Liver (tissue), 9 donors: Measurements from ENCODE around the gene ABHD15. TPM values are rescaled to one million over a fixed set of nuclear protein-coding genes. Genes with fewer than 3 reads are reported as not detected.

Experiments
- DNase-seq: peaks from one replicate; pipeline ENCODE4 v3.0.0-alpha.2; 2017; ENCODE audit warnings: low spot score
- H3K27ac ChIP-seq, 2 donors: one replicate each; pipeline ENCODE4 v1.7.0; 2013; ENCODE audit warnings: inconsistent platforms in 2 of 2, low read length in 2 of 2, control low read depth in 1 of 2, low read depth in 1 of 2, mild to moderate bottlenecking in 1 of 2
- H3K27me3 ChIP-seq, 4 donors: one replicate each; pipeline versions ENCODE4 v1.6.1 to v1.7.0; 2013; ENCODE audit warnings: low read length in 3 of 4, inconsistent platforms in 1 of 4, mild to moderate bottlenecking in 1 of 4, moderate library complexity in 1 of 4; ENCODE audit not compliant: control insufficient read depth in 4 of 4, insufficient read depth in 4 of 4
- H3K36me3 ChIP-seq, 4 donors: one replicate each; pipeline versions ENCODE4 v1.6.1 to v1.7.0; 2013; ENCODE audit warnings: low read length in 3 of 4, mild to moderate bottlenecking in 3 of 4, low read depth in 1 of 4, moderate library complexity in 1 of 4; ENCODE audit not compliant: control insufficient read depth in 4 of 4, insufficient read depth in 3 of 4
- H3K4me1 ChIP-seq, 4 donors: one replicate each; pipeline versions ENCODE4 v1.6.1 to v1.7.0; 2013; ENCODE audit warnings: low read length in 3 of 4, mild to moderate bottlenecking in 3 of 4, moderate library complexity in 1 of 4; ENCODE audit not compliant: control insufficient read depth in 4 of 4, insufficient read depth in 4 of 4
- H3K4me3 ChIP-seq, 3 donors: one replicate each; pipeline versions ENCODE4 v1.6.1 to v1.7.0; 2013; ENCODE audit warnings: low read length in 3 of 3, control low read depth in 1 of 3, low read depth in 1 of 3, mild to moderate bottlenecking in 1 of 3
- H3K9ac ChIP-seq, 2 donors: one replicate each; pipeline ENCODE4 v1.7.0; 2013; ENCODE audit warnings: low read length in 2 of 2, mild to moderate bottlenecking in 2 of 2, moderate library complexity in 2 of 2, control low read depth in 1 of 2, low read depth in 1 of 2
- H3K9me3 ChIP-seq, 4 donors: one replicate each; pipeline versions ENCODE4 v1.6.1 to v1.7.0; 2013; ENCODE audit warnings: low read length in 3 of 4; ENCODE audit not compliant: control insufficient read depth in 4 of 4
- EGR1 ChIP-seq, 2 donors: IDR thresholded peaks; 2 replicates each; pipeline ENCODE4 v1.6.1; 2016 to 2018; ENCODE audit warnings: antibody characterized with exemption in 2 of 2, low read depth in 2 of 2
- FOXA2 ChIP-seq: IDR thresholded peaks from 2 replicates; pipeline ENCODE4 v1.6.1; 2016; ENCODE audit warnings: antibody characterized with exemption
- HNF4A ChIP-seq, 2 donors: conservative IDR thresholded peaks; 2 replicates each; pipeline ENCODE4 v1.6.1; 2016; ENCODE audit warnings: antibody characterized with exemption in 2 of 2, mild to moderate bottlenecking in 2 of 2
- HNF4G ChIP-seq: IDR thresholded peaks from 2 replicates; pipeline ENCODE4 v1.6.1; 2016; ENCODE audit warnings: antibody characterized with exemption
- JUND ChIP-seq, 2 donors: IDR thresholded peaks; 2 replicates each; pipeline ENCODE4 v1.6.1; 2016; ENCODE audit warnings: antibody characterized with exemption in 2 of 2
- NR2F2 ChIP-seq: IDR thresholded peaks from 2 replicates; pipeline ENCODE4 v1.6.1; 2016; ENCODE audit warnings: antibody characterized with exemption
- RAD21 ChIP-seq, 2 donors: IDR thresholded peaks; 2 replicates each; pipeline ENCODE4 v1.6.1; 2016; ENCODE audit warnings: antibody characterized with exemption in 2 of 2, mild to moderate bottlenecking in 2 of 2
- RXRA ChIP-seq, 2 donors: IDR thresholded peaks; 2 replicates each; pipeline ENCODE4 v1.6.1; 2017 to 2018; ENCODE audit warnings: antibody characterized with exemption in 2 of 2, mild to moderate bottlenecking in 1 of 2
- SP1 ChIP-seq: IDR thresholded peaks from 2 replicates; pipeline ENCODE4 v1.6.1; 2018; ENCODE audit warnings: antibody characterized with exemption, mild to moderate bottlenecking
- TAF1 ChIP-seq: conservative IDR thresholded peaks from 2 replicates; pipeline ENCODE4 v1.6.1; 2016; ENCODE audit warnings: antibody characterized with exemption, mild to moderate bottlenecking
- YY1 ChIP-seq: IDR thresholded peaks from 2 replicates; pipeline ENCODE4 v1.6.1; 2016; ENCODE audit warnings: antibody characterized with exemption, mild to moderate bottlenecking
- WGBS: extraction: QIAGEN DNeasy Blood & Tissue Kit; methylation state at CpG from one replicate; pipeline ENCODE4 v1.1.7; 2013; 5-methylcytosine and 5-hydroxymethylcytosine counted together
- polyA plus RNA-seq, 2 donors: library from polyadenylated mRNA; stranded (reverse) in 1 of 2; unstranded in 1 of 2; fragments of 200-250 nt in 1 of 2; fragments of >200 nt in 1 of 2; fragmentation: Nextera tagmentation in 1 of 2; extraction: Ambion mirVana in 1 of 2; gene quantifications; one replicate each; pipeline versions ENCODE4 v1.2.1 to v1.2.3, GENCODE V29; 2013 to 2015
- total RNA-seq, 2 donors: library from RNA; depleted of rRNA; stranded (reverse); fragments of >200 nt; gene quantifications; one replicate each; pipeline ENCODE4 v1.2.3, GENCODE V29; 2014
- TF ChIP-seq, protein P1 (sequence below): fragments of 150-350 bp; IDR thresholded peaks from 2 replicates; pipeline ENCODE4 v1.5.1; 2017; ENCODE audit warnings: improper control_type of control experiment, low read depth, low read length; ENCODE audit not compliant: missing input control
- TF ChIP-seq, protein P2 (sequence below): IDR thresholded peaks from 2 replicates; pipeline ENCODE4 v1.6.1; 2016; ENCODE audit warnings: antibody characterized with exemption
- TF ChIP-seq, protein P3 (sequence below): IDR thresholded peaks from 2 replicates; pipeline ENCODE4 v1.6.1; 2016; ENCODE audit warnings: antibody characterized with exemption
- TF ChIP-seq, protein P4 (sequence below): IDR thresholded peaks from 2 replicates; pipeline ENCODE4 v1.6.1; 2016; ENCODE audit warnings: antibody characterized with exemption, mild to moderate bottlenecking
- TF ChIP-seq, protein P5 (sequence below): IDR thresholded peaks from 2 replicates; pipeline ENCODE4 v1.6.1; 2016; ENCODE audit warnings: antibody characterized with exemption
- donor health status: healthy.
- donor health status: healthy.
- donor health status: healthy.
- donor health status: healthy.
- donor health status: healthy.

ABHD15 gene
- total and polyA plus RNA-seq, 4 donors = 5.6 to 25.7 (median 10.6) TPM

DNA sequence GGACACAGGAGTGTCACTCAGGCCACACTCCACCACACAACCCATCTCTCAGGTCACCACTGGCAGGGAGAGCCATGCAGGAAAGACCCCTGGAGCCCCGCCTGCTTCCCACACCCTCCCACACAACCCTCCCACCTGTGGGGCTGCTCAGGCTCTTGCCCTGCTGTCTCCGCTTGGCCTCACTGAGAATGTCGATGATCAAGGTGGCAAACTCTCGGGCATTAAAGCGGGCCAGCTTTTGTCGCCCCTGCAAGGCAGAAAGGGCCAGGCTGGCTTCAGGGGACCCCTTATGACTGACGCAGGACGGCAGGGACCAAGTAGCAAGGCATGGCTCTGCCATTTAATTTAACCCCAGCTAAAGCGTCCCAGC lies 10.1 kb upstream of the ABHD15 start:
- DNase-seq = no peak
- Histone ChIP-seq H3K36me3 (peaks cover 0 to 24% (median 6%) of the 10 kb centered on the region in 4 donors), H3K27ac (no peak overlapping the region), H3K9me3 (no peaks in the 10 kb centered on the region), H3K9ac (no peak overlapping the region), H3K4me1 (peaks cover 21 to 35% (median 30%) of the 10 kb centered on the region in 4 donors), H3K4me3 (no peak overlapping the region), H3K27me3 (no peaks in the 10 kb centered on the region)
- TF ChIP-seq YY1 (no peak), JUND (IDR thresholded peaks at IDR 0.05) (no peak), HNF4A (conservative IDR thresholded peaks at IDR 0.05) (no peak), RXRA (IDR thresholded peaks at IDR 0.05) (no peak), NR2F2 (no peak), HNF4G (no peak)
- TF ChIP-seq, protein P1, sequence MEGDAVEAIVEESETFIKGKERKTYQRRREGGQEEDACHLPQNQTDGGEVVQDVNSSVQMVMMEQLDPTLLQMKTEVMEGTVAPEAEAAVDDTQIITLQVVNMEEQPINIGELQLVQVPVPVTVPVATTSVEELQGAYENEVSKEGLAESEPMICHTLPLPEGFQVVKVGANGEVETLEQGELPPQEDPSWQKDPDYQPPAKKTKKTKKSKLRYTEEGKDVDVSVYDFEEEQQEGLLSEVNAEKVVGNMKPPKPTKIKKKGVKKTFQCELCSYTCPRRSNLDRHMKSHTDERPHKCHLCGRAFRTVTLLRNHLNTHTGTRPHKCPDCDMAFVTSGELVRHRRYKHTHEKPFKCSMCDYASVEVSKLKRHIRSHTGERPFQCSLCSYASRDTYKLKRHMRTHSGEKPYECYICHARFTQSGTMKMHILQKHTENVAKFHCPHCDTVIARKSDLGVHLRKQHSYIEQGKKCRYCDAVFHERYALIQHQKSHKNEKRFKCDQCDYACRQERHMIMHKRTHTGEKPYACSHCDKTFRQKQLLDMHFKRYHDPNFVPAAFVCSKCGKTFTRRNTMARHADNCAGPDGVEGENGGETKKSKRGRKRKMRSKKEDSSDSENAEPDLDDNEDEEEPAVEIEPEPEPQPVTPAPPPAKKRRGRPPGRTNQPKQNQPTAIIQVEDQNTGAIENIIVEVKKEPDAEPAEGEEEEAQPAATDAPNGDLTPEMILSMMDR = no peak
- TF ChIP-seq, protein P2, sequence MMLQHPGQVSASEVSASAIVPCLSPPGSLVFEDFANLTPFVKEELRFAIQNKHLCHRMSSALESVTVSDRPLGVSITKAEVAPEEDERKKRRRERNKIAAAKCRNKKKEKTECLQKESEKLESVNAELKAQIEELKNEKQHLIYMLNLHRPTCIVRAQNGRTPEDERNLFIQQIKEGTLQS = no peak
- TF ChIP-seq, protein P3, sequence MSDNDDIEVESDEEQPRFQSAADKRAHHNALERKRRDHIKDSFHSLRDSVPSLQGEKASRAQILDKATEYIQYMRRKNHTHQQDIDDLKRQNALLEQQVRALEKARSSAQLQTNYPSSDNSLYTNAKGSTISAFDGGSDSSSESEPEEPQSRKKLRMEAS = no peak
- TF ChIP-seq, protein P4, sequence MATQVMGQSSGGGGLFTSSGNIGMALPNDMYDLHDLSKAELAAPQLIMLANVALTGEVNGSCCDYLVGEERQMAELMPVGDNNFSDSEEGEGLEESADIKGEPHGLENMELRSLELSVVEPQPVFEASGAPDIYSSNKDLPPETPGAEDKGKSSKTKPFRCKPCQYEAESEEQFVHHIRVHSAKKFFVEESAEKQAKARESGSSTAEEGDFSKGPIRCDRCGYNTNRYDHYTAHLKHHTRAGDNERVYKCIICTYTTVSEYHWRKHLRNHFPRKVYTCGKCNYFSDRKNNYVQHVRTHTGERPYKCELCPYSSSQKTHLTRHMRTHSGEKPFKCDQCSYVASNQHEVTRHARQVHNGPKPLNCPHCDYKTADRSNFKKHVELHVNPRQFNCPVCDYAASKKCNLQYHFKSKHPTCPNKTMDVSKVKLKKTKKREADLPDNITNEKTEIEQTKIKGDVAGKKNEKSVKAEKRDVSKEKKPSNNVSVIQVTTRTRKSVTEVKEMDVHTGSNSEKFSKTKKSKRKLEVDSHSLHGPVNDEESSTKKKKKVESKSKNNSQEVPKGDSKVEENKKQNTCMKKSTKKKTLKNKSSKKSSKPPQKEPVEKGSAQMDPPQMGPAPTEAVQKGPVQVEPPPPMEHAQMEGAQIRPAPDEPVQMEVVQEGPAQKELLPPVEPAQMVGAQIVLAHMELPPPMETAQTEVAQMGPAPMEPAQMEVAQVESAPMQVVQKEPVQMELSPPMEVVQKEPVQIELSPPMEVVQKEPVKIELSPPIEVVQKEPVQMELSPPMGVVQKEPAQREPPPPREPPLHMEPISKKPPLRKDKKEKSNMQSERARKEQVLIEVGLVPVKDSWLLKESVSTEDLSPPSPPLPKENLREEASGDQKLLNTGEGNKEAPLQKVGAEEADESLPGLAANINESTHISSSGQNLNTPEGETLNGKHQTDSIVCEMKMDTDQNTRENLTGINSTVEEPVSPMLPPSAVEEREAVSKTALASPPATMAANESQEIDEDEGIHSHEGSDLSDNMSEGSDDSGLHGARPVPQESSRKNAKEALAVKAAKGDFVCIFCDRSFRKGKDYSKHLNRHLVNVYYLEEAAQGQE = no peak
- WGBS = 97% methylated on average over 9 of the region's 9 CpGs

DNA sequence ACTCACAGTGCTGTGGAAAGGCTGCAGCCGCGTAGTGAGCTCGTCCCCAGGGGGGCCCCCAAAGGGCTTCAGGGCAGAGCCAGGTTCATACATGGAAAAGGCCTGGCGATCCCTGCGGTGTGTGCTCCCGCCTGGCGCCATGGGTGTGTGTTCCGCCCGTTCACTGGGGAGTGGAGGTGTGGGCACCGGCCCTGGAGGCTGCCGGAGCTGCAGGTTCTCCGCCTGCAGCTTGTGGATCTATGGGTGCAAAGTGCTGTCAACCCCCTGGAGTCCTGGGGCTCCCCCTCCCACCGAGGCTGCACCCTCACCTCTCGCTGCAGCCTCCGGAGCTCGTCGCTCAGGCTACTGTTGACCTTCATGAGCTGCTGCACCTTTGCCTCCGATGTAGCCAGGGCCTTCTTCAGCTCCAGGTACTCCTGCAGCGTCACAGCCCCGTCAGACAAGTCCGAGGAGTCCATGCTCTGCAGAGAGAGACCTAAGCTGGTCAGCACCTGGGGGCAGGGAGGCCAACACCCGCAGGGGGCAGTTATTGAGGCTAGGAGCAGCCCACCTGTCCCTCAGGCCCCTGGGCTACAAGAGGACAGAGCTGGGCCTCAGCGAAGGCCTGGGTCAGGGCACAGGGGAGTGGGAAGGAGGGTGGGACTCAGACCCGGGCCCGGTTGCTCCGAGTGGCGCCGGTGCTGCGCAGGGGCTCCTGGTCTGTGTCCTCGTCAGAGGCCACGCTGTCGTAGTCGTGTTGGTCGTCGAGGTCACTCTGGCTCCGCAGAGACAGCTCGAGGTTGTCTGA lies 9.6 kb upstream of the ABHD15 start:
- DNase-seq = no peak
- 97% methylated on average over 37 of the region's 37 CpGs for WGBS
- TF ChIP-seq, protein P3 = no peak
- TF ChIP-seq, protein P4 = no peak
- TF ChIP-seq, protein P5, sequence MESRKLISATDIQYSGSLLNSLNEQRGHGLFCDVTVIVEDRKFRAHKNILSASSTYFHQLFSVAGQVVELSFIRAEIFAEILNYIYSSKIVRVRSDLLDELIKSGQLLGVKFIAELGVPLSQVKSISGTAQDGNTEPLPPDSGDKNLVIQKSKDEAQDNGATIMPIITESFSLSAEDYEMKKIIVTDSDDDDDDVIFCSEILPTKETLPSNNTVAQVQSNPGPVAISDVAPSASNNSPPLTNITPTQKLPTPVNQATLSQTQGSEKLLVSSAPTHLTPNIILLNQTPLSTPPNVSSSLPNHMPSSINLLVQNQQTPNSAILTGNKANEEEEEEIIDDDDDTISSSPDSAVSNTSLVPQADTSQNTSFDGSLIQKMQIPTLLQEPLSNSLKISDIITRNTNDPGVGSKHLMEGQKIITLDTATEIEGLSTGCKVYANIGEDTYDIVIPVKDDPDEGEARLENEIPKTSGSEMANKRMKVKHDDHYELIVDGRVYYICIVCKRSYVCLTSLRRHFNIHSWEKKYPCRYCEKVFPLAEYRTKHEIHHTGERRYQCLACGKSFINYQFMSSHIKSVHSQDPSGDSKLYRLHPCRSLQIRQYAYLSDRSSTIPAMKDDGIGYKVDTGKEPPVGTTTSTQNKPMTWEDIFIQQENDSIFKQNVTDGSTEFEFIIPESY = no peak
- TF ChIP-seq JUND (IDR thresholded peaks at IDR 0.05) (no peak), RAD21 (IDR thresholded peaks at IDR 0.05) (no peak), YY1 (no peak), RXRA (IDR thresholded peaks at IDR 0.05) (no peak), HNF4A (conservative IDR thresholded peaks at IDR 0.05) (no peak), NR2F2 (no peak), TAF1 (no peak), EGR1 (IDR thresholded peaks at IDR 0.05; ENCODE audit: low read depth in 2 of 2) (no peak), FOXA2 (no peak), SP1 (no peak)
- TF ChIP-seq, protein P1 = no peak

More for the DNA sequence above, 9.6 kb upstream of the ABHD15 start:
- Histone ChIP-seq H3K27me3 (no peaks in the 10 kb centered on the region), H3K9ac (no peak overlapping the region), H3K4me3 (no peak overlapping the region), H3K9me3 (no peaks in the 10 kb centered on the region), H3K4me1 (peaks cover 21 to 40% (median 35%) of the 10 kb centered on the region in 4 donors), H3K36me3 (peaks cover 0 to 21% (median 6%) of the 10 kb centered on the region in 4 donors), H3K27ac (no peak overlapping the region)
